Kidney (tissue), 14 donors: ENCODE results near the gene EGFLAM. TPM values are rescaled to one million over a fixed set of nuclear protein-coding genes. Genes with fewer than 3 reads are reported as not detected.

Source experiments
- DNase-seq, 5 donors: peaks; one replicate each; pipeline ENCODE4 v3.0.0-alpha.2; 2013 to 2020
- FAIRE-seq: peaks from 2 replicates; lab custom pipeline; 2012; peaks lifted over from hg19 to GRCh38; lab: Jason Lieb, UNC
- H3K27ac ChIP-seq, 2 donors: one replicate each; pipeline ENCODE4 v1.7.0; 2013; ENCODE audit warnings: low read depth in 2 of 2, low read length in 2 of 2, inconsistent platforms in 1 of 2
- H3K27me3 ChIP-seq: one replicate; pipeline ENCODE4 v1.7.1; 2013; ENCODE audit warnings: low read length, inconsistent platforms; ENCODE audit not compliant: control insufficient read depth, insufficient read depth
- H3K36me3 ChIP-seq, 3 donors: one replicate each; pipeline versions ENCODE4 v1.7.0 to v1.7.1; 2013; ENCODE audit warnings: low read length in 3 of 3, control low read depth in 1 of 3, inconsistent platforms in 1 of 3; ENCODE audit not compliant: insufficient read depth in 3 of 3, control insufficient read depth in 2 of 3
- H3K4me1 ChIP-seq, 3 donors: one replicate each; pipeline versions ENCODE4 v1.7.0 to v1.7.1; 2013; ENCODE audit warnings: low read length in 3 of 3, inconsistent platforms in 1 of 3, low read depth in 1 of 3; ENCODE audit not compliant: control insufficient read depth in 2 of 3, insufficient read depth in 2 of 3
- H3K4me3 ChIP-seq, 3 donors: one replicate each; pipeline versions ENCODE4 v1.7.0 to v1.8.1; 2013; ENCODE audit warnings: low read length in 3 of 3, control low read depth in 1 of 3, inconsistent platforms in 1 of 3
- H3K9ac ChIP-seq, 3 donors: one replicate each; pipeline versions ENCODE4 v1.7.0 to v1.7.1; 2013; ENCODE audit warnings: low read length in 3 of 3, control low read depth in 1 of 3, inconsistent platforms in 1 of 3
- H3K9me3 ChIP-seq, 3 donors: one replicate each; pipeline versions ENCODE4 v1.7.0 to v1.7.1; 2013; ENCODE audit warnings: low read length in 3 of 3, control low read depth in 1 of 3, inconsistent platforms in 1 of 3; ENCODE audit not compliant: control insufficient read depth in 2 of 3, insufficient read depth in 1 of 3
- CTCF ChIP-seq: IDR thresholded peaks from 3 replicates; pipeline ENCODE4 v1.5.1; 2012; ENCODE audit warnings: mild to moderate bottlenecking, moderate library complexity, borderline replicate concordance; ENCODE audit not compliant: insufficient read depth; ENCODE audit errors: extremely low read depth
- intact Hi-C: fragments of 100-400 bp; cut with DNase I; formaldehyde crosslinking; loops from one replicate; pipeline ENCODE4 v1.11.1; 2022
- polyA plus RNA-seq: library from polyadenylated mRNA; stranded (reverse); fragments of 350-450 nt; fragmentation: Illumina TruSeq; extraction: RNeasy Lipid Tissue Mini Kit (QIAGEN cat#74804); gene quantifications from one replicate; pipeline ENCODE4 v1.2.3, GENCODE V29; 2014; ENCODE audit warnings: low read depth, low replicate concordance; ENCODE audit not compliant: insufficient read depth
- total RNA-seq: library from RNA; stranded (reverse); fragmentation: NEBNext Ultra II Directional; extraction: Animal tissue kit (Norgen Biotek cat#: 25700); gene quantifications from one replicate; pipeline ENCODE4 v1.2.1, GENCODE V29; 2021
- donor health status: control.
- donor health status: control.
- donor health status: control.
- donor health status: control.
- donor health status: control.
- donor health status: DM: yes; HTN: yes; CAD: no.
- donor health status: Normal renal cell carcinoma (clear cell type).

Gene EGFLAM
- total and polyA plus RNA-seq, 2 donors from 2014 or later, result 5.1 to 5.9 TPM

GRCh38 chr5:38234737-38235136 lies 23.6 kb upstream of the EGFLAM start:
- no peak for FAIRE-seq
- intact Hi-C loops, result no loop called here
- Histone ChIP-seq H3K4me1 (no peaks in the 10 kb centered on the region), H3K27me3 (no peaks in the 10 kb centered on the region), H3K9ac (no peak overlapping the region), H3K36me3 (no peaks in the 10 kb centered on the region), H3K27ac (no peak overlapping the region), H3K4me3 (no peak overlapping the region), H3K9me3 (no peaks in the 10 kb centered on the region)
- no peak for TF ChIP-seq CTCF
- DNase-seq, result no peak

- H3K9ac ChIP-seq, result no peak overlapping the region
- H3K27ac ChIP-seq, result no peak overlapping the region
- H3K36me3 ChIP-seq, result no peaks in the 10 kb centered on the region
- intact Hi-C loops, result no loop called here
- no peak for FAIRE-seq
- H3K4me3 ChIP-seq, result no peak overlapping the region
- no peak for DNase-seq
- H3K4me1 ChIP-seq, result no peaks in the 10 kb centered on the region
- no peaks in the 10 kb centered on the region for H3K27me3 ChIP-seq
- H3K9me3 ChIP-seq, result no peaks in the 10 kb centered on the region
- no peak for TF ChIP-seq CTCF
Measured at GRCh38 chr5:38237681-38238080, 20.7 kb upstream of the EGFLAM start.

- no peak for TF ChIP-seq CTCF
- no peaks in the 10 kb centered on the region for H3K27me3 ChIP-seq
- intact Hi-C loops, result no loop called here
- FAIRE-seq (no peak), DNase-seq (no peak)
- no peak overlapping the region for H3K9ac ChIP-seq
- H3K36me3 ChIP-seq, result no peaks in the 10 kb centered on the region
- H3K4me3 ChIP-seq, result no peak overlapping the region
- no peaks in the 10 kb centered on the region for H3K9me3 ChIP-seq
- H3K27ac ChIP-seq, result no peak overlapping the region
- H3K4me1 ChIP-seq, result no peaks in the 10 kb centered on the region
Measured at GRCh38 chr5:38240212-38240611, 18.1 kb upstream of the EGFLAM start.

- Histone ChIP-seq H3K27me3 (no peaks in the 10 kb centered on the region), H3K27ac (no peak overlapping the region), H3K9ac (no peak overlapping the region), H3K4me3 (no peak overlapping the region), H3K36me3 (no peaks in the 10 kb centered on the region), H3K9me3 (no peaks in the 10 kb centered on the region), H3K4me1 (no peaks in the 10 kb centered on the region)
- FAIRE-seq (no peak), DNase-seq (no peak)
- TF ChIP-seq CTCF, result no peak
- intact Hi-C loops, result no loop called here
Measured at GRCh38 chr5:38241655-38242054, 16.7 kb upstream of the EGFLAM start.
